Cortex of kidney (tissue), 1 donor: ENCODE measurements around the gene MBNL2.

Experiments used
- DNase-seq: peaks from one replicate; lab custom pipeline; 2025; lab: John Stamatoyannopoulos, UW

The MBNL2 gene

DNA sequence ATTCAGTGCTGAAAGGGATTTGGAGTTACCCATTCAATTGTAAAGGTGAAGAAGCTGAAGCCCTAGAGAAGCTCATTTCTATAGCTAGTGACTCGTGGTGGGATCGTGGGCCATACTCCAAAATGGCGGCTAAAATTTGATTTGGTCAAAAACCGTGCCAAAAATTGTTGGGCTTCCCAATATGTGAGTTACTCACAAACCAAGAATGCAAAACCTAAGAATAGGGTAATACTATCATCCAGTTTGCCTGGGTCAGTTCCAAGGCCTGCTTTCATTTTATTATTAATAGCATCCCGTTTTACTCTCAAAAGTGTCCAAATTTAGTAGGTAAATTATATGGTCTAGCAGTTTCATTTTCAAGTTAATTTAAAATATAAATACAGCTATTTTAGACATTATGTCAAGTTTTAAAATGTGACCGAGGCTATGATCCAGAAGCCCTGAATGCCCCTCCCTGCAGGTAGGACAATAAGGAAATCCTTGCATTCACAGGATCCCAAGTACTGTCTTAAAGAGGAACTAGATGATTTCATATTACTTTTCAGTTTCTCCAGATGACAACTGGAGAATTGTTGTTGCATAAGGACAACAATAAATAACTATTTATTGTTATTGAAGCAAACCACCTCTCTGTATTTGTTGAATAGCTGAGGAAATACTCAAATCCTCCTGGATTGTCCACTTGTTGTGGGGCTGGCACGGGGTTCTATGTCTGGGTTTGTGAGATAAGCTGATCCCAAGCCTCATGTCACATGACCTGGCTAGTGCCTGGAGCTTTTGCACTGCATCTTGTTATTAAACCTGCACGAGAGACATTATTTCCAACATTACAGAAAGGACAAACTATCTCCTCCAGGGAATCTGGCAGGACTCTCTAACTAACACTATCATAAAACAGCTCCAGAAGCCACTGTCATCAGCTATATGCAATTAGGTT is 200.3 kb downstream of the MBNL2 start:
- no peak for DNase-seq

DNA sequence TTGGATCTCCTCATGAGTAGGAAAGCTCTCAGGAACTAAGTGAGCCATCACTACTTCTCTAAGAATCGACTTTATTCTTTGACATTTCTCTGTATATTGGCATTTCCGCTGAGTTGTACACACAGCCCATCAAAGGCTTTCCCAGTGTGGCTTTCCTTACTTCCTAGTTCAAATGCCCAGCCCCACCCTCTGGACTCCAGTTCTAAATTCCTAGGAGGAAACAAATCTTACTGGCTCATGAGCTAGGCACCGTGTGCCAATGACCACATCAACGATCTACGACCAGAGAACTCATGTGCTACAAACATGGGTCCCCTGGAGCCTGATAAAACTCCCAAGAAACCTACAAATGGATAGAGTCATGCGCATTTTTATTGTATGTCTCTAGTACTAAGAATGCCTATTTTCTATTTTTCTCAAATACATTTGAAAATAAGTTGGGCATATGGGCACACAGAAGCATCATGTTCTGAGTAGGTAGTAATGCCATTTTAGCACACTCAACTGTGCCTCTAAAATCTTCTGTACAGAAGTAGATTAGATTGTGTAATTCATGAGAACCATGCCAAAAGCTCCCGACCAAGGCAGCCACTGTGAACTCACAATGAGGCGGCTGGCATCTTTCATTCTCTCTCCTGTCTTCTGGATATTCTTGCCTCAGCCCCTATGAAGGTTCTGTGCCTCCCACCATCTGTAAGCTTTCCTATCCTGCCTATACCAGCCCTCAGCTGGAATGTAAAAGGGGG is 201.3 kb downstream of the MBNL2 start:
- no peak for DNase-seq

DNA sequence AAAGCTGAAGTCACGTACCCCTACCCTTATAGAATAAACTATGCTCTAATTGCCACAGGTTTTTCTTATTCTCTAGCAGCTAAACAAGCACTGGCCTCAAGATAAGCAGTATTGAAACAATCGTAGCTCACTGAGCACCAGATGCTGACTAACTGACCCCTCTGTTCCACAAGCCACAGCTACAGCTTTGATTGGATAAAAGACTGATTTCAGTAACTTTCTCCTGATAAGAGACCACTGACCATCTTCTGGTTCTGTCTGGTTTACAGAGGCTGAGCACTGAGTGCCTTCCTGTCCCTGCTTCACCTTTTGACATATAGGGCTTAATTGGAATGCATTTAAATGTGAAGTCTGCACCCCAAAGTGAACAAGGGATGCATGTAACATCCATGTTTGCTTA is 203.5 kb downstream of the MBNL2 start:
- DNase-seq, result no peak

DNA sequence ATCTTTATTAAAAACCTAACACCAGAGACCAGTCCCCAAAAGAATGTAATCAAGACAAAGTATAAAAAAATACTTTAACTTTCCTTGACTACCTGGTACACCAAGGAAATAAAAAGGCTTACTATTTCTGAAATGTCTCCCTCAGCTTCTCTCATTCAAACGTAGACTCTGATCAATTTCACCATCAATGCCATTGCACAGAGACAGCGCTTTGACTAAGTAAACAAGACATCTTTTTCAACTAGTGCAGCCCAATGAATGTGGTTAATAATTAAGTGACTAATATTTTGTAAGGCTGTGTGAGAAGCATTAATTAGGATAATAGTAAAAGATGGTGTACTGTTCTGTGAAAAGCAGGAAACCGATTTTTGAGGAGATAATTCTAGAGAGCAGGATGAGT is 204.6 kb downstream of the MBNL2 start:
- no peak for DNase-seq

DNA sequence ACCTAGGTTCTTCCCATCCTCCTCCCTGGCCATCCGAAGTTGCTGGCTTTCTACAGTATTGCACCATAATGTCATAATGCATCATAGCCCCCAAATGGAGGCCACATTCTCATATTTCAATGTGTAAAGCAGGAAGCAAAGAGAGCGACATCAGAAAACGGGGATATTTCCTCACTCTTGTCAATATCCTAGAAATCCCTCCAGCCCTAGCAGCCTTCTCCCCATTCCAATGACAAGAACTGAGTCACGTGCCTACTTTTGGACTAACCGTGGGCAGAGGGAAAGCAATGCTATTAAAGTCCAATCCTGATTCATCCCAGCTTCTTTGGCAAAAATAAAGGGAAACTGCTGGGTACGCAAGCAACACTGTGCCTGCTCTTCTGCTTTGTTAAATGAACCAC is 207.5 kb downstream of the MBNL2 start:
- no peak for DNase-seq

- no peak for DNase-seq
Measured at GRCh38 chr13:97430296-97430695, 208.2 kb downstream of the MBNL2 start.

- no peak for DNase-seq
Measured at GRCh38 chr13:97431171-97431764, 209.1 kb downstream of the MBNL2 start.

- no peak for DNase-seq
Measured at GRCh38 chr13:97432232-97432916, 210.2 kb downstream of the MBNL2 start.

GRCh38 chr13:97432917-97433726 is 211.0 kb downstream of the MBNL2 start:
- peak; percentile 97 for DNase-seq

- DNase-seq, result peak; percentile 88
Measured at GRCh38 chr13:97433727-97434396, 211.7 kb downstream of the MBNL2 start, which contains the start of gene RAP2A. TSS of gene RAP2A (plus strand) at chr13:97434169. CDS start at chr13:97434471, 302 bp downstream.

DNA sequence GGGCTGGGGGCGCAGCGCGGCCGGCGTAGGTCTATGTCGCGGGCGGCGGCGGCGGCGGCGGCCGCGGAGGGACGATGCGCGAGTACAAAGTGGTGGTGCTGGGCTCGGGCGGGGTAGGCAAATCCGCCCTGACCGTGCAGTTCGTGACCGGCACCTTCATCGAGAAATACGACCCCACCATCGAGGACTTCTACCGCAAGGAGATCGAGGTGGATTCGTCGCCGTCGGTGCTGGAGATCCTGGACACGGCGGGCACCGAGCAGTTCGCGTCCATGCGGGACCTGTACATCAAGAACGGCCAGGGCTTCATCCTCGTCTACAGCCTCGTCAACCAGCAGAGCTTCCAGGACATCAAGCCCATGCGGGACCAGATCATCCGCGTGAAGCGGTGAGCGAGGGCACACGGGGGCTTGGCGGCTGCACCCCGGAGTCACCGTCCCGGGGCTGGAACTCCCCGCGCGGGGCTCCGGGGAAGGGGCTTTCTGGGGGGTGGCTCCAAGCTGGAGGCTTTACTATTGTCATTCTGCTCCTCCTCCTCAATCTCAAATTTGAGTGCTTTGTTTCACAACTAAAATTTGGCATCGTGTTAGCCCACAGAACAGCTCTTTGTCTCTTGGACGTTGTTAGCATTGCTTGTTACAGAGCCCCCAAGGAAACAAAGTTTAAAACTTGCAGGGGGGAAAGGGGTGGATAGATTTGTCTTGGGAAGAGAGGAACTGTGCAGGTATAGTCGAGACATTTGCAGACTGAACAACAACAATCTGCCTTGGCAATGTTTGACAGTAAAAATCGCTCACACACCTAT is 212.5 kb downstream of the MBNL2 start:
- DNase-seq, result no peak

GRCh38 chr13:97435323-97435722 is 213.2 kb downstream of the MBNL2 start:
- DNase-seq, result no peak

- DNase-seq, result no peak
Measured at GRCh38 chr13:97435794-97436193, 213.7 kb downstream of the MBNL2 start.

DNA sequence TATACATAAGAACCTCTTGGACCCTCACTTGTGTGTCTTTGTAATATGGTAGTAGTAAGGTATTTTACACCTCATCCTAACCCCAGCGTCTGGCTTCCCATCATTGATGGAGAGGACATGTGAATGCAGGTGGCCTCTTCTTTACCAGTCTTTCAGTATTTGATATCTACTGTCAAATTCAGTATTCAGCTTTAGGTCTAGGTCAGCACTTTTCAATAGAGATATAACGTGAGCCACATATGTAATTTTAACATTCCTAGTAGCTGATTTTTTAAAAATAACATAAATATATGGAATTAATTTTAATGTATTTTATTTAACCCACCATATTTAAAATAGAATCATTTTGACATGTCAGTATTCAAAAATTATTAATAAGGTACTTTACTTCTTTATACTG is 214.7 kb downstream of the MBNL2 start:
- DNase-seq, result no peak

DNA sequence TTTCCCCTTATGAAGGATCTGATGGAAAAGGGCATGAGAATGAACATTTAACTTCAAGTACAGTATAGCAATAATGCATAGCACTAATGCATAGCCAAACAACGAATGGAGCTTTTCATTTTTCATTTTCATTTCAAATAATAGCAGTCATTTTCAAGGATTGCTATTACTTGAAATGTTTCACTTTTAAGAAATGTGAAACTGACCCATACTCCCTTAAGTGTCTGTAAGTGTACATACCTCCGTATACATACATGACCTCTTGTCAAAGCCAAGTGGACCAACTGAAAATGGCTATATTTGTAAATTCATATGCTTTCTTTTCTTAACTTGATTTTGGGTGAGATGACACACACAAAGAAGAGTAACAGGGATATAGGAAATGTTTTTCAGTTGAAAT is 215.6 kb downstream of the MBNL2 start:
- no peak for DNase-seq

GRCh38 chr13:97438856-97439595 is 216.9 kb downstream of the MBNL2 start:
- no peak for DNase-seq

- DNase-seq, result no peak
Measured at GRCh38 chr13:97440598-97441170, 218.6 kb downstream of the MBNL2 start.

DNA sequence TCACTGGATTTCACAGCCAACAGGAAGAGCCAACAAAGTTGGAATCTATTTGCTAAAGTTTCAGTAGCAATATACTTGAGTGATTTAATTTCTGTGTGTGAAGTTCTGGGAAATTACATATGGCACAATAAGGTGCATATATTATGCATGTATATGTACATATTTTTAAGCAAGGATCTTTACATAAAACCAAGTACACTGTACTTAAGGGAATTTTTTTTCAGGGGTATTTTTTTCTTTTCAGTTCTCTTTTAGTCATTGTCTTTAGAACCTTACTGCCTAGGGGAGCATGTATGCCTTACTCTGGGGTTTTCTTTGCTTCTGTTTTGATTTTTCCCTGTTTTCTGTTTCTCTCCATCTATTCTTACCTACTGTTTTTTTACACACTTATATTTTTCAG is 219.2 kb downstream of the MBNL2 start:
- DNase-seq, result no peak
